BLaER1 (cell line): ENCODE results near the gene MAD1L1.
A peak's percentile ranks its signal among the peaks of the same experiment; 100 is the strongest.

Experiments
- H3K27ac ChIP-seq: shearing (Covaris generic); formaldehyde crosslinking; 2 replicates; pipeline ENCODE4 v1.8.1; 2022
- H3K27me3 ChIP-seq: shearing (Covaris generic); formaldehyde crosslinking; 2 replicates; pipeline ENCODE4 v1.8.1; 2022
- H3K36me3 ChIP-seq: shearing (Covaris generic); formaldehyde crosslinking; 2 replicates; pipeline ENCODE4 v1.8.1; 2022
- H3K4me1 ChIP-seq: shearing (Covaris generic); formaldehyde crosslinking; 2 replicates; pipeline ENCODE4 v1.8.1; 2022
- H3K4me2 ChIP-seq: shearing (Covaris generic); formaldehyde crosslinking; 2 replicates; pipeline ENCODE4 v1.8.1; 2022
- H3K4me3 ChIP-seq: shearing (Covaris generic); formaldehyde crosslinking; 2 replicates; pipeline ENCODE4 v1.8.1; 2022
- H3K9ac ChIP-seq: shearing (Covaris generic); formaldehyde crosslinking; 2 replicates; pipeline ENCODE4 v1.8.1; 2022
- H3K9me3 ChIP-seq: shearing (Covaris generic); formaldehyde crosslinking; 2 replicates; pipeline ENCODE4 v1.8.1; 2022
- H4K20me1 ChIP-seq: shearing (Covaris generic); formaldehyde crosslinking; 2 replicates; pipeline ENCODE4 v1.8.1; 2022
- Cebpa-rat ChIP-seq: shearing (Covaris generic); IDR thresholded peaks from 2 replicates; pipeline ENCODE4 v1.8.1; 2022

Gene MAD1L1

GRCh38 chr7:2259480-2259879 is 26.7 kb upstream of the MAD1L1 start:
- H3K36me3 ChIP-seq: peaks cover 53% of the 10 kb centered on the region
- peak overlapping the region; percentile 51; the same call in 1 of the 2 replicates for H3K9ac ChIP-seq
- H3K9me3 ChIP-seq: no peaks in the 10 kb centered on the region
- peak overlapping the region; percentile 46; the same call in 1 of the 2 replicates for H3K4me3 ChIP-seq
- H3K27me3 ChIP-seq: no peaks in the 10 kb centered on the region
- H4K20me1 ChIP-seq: peaks cover 31% of the 10 kb centered on the region
- H3K4me2 ChIP-seq: peak overlapping the region; percentile 95
- TF ChIP-seq Cebpa-rat: no peak
- H3K27ac ChIP-seq: peak overlapping the region; percentile 66; the same call in 1 of the 2 replicates
- H3K4me1 ChIP-seq: peaks cover 71% of the 10 kb centered on the region

- Histone ChIP-seq H3K4me2 (peak overlapping the region; percentile 95), H3K9ac (peak overlapping the region; percentile 51)
Observed at GRCh38 chr7:2258661-2259365, 26.1 kb upstream of the MAD1L1 start.

DNA sequence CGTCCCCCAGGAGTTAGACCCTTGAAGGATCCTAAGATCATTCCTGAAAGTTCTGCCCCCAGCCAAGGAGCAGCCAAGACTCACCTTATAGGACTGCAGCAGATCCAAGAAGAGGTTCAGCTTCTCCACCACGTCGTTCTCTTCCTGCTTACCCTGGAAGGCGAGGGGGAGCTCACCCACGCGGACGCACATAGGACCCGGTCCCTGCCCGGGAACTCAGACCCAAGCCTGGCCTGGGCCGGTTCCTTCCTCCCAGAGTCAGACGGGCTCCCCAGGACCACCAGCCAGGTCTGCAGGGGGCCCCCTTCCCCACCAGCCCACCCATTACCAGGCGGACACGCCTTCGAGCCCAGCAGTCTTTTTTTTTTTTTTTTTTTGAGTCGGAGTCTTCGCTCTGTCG is 24.9 kb upstream of the MAD1L1 start:
- Histone ChIP-seq H3K4me2 (peak overlapping the region; percentile 95), H3K9me3 (no peaks in the 10 kb centered on the region), H3K27ac (peak overlapping the region; percentile 35; the same call in 1 of the 2 replicates), H3K36me3 (peaks cover 51% of the 10 kb centered on the region), H4K20me1 (peaks cover 31% of the 10 kb centered on the region), H3K4me3 (no peak overlapping the region), H3K4me1 (peaks cover 81% of the 10 kb centered on the region), H3K9ac (no peak overlapping the region), H3K27me3 (no peaks in the 10 kb centered on the region)
- TF ChIP-seq Cebpa-rat: no peak

More at GRCh38 chr7:2258661-2259365, 26.1 kb upstream of the MAD1L1 start:
- peak overlapping the region; percentile 66 for H3K27ac ChIP-seq
- no peaks in the 10 kb centered on the region for H3K9me3 ChIP-seq
- no peaks in the 10 kb centered on the region for H3K27me3 ChIP-seq
- H3K36me3 ChIP-seq: peaks cover 55% of the 10 kb centered on the region
- peak overlapping the region; percentile 46 for H3K4me3 ChIP-seq
- no peak for TF ChIP-seq Cebpa-rat
- peaks cover 31% of the 10 kb centered on the region for H4K20me1 ChIP-seq
- H3K4me1 ChIP-seq: peaks cover 71% of the 10 kb centered on the region

GRCh38 chr7:2257046-2257551 is 24.4 kb upstream of the MAD1L1 start:
- Histone ChIP-seq H3K27ac (peak overlapping the region; percentile 35; the same call in 1 of the 2 replicates), H3K9me3 (no peaks in the 10 kb centered on the region), H3K4me3 (no peak overlapping the region), H3K4me2 (peak overlapping the region; percentile 95), H4K20me1 (peaks cover 33% of the 10 kb centered on the region), H3K9ac (no peak overlapping the region), H3K27me3 (no peaks in the 10 kb centered on the region), H3K36me3 (peaks cover 49% of the 10 kb centered on the region), H3K4me1 (peaks cover 80% of the 10 kb centered on the region)
- no peak for TF ChIP-seq Cebpa-rat

GRCh38 chr7:2256306-2257045 is 23.7 kb upstream of the MAD1L1 start:
- Histone ChIP-seq H4K20me1 (peaks cover 37% of the 10 kb centered on the region), H3K27ac (no peak overlapping the region), H3K9ac (no peak overlapping the region), H3K4me1 (peaks cover 80% of the 10 kb centered on the region), H3K27me3 (no peaks in the 10 kb centered on the region), H3K9me3 (no peaks in the 10 kb centered on the region), H3K4me2 (peak overlapping the region; percentile 95; the same call in 1 of the 2 replicates), H3K4me3 (no peak overlapping the region), H3K36me3 (peaks cover 55% of the 10 kb centered on the region)
- TF ChIP-seq Cebpa-rat: no peak

DNA sequence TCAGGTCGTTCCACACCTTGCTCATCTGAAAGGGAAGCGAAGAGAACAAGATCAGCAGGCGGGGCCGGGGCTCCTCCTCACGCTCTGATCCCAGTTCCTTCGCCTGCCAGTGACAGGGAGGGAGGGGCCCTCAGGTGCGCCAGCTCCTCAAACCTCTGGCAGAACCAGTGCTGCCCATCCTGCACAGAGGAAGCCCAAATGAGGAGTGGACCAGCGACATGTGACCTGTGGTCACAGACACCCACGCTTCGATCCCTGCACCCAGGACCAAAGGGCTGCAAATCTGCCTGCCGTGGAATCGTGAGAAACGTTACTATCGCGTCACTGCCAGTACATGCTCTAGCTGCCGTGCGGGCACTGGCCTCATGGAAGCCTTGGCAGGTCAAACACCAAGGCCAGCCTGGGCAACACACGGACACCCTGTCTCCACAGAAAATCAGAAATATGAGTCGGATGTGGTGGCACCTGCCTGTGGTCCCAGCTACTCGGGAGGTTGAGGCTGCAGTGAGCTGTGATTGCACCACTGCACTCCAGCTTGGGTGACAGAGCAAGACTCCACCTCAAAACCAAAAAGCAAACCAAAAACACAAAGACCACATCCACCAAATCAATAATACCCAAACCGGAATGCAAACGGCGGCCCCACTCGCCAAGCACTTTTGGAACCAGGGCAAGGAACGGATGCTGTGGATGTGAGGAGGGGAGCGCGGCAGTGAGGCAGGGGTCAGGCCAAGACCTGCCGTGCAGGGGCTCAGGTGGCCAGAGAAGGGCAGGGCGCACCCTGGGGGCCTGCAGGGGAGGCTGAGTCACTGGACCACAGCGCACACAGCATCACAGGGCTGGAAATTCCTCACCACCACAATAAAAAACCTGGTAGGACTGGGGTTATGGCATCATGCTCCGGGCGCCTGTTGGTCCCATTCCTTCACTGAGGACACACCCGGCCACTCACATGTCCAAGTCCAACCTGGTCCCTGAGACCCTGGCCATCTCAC is 22.7 kb upstream of the MAD1L1 start:
- Histone ChIP-seq H3K4me2 (no peak overlapping the region), H3K4me1 (peaks cover 80% of the 10 kb centered on the region), H3K36me3 (peaks cover 64% of the 10 kb centered on the region), H3K4me3 (no peak overlapping the region), H3K9me3 (no peaks in the 10 kb centered on the region), H4K20me1 (peaks cover 37% of the 10 kb centered on the region), H3K9ac (no peak overlapping the region), H3K27me3 (no peaks in the 10 kb centered on the region), H3K27ac (no peak overlapping the region)
- no peak for TF ChIP-seq Cebpa-rat

- H3K9ac ChIP-seq: no peak overlapping the region
- TF ChIP-seq Cebpa-rat: no peak
- H3K27me3 ChIP-seq: no peaks in the 10 kb centered on the region
- H4K20me1 ChIP-seq: peaks cover 34% of the 10 kb centered on the region
- peaks cover 71% of the 10 kb centered on the region for H3K36me3 ChIP-seq
- no peak overlapping the region for H3K27ac ChIP-seq
- H3K4me3 ChIP-seq: no peak overlapping the region
- H3K9me3 ChIP-seq: no peaks in the 10 kb centered on the region
- H3K4me1 ChIP-seq: peaks cover 80% of the 10 kb centered on the region
- no peak overlapping the region for H3K4me2 ChIP-seq
Observed at GRCh38 chr7:2254429-2255144, 21.8 kb upstream of the MAD1L1 start.

DNA sequence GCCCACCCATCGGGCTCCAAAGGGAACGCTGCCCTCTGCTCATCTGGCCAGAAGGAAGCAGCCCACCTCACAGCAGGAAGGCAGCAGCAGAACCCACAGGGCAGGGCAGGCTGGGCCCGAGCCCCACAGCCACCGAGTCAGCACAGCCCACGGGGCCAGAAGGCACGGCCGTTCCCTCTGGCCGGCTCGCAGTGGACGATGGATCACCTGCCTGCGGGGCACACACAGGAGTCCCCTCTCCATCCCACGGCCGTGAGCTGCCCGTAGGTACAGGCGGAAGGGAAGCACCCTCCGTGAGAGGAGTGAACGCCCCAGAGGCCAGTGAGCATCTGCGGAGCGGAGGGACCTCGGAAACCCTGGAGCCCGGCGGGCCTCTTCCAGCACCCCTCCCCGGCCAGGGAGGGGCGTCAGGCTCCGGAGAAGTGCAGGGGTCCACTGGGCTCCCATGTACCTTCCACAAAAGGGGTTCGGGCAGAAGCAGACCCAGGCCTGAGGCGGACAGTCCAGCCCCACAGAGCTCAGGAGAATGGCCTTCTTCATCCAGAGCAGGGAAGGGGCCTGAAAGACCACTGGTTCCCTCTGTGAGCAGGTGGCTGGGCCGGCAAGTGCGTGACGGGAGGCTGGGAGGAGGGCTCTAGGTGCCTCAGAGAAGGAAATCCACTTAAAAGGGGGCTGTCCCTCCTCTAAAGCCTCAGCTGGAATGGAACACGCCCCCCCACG is 20.9 kb upstream of the MAD1L1 start:
- Histone ChIP-seq H3K9me3 (no peaks in the 10 kb centered on the region), H3K4me3 (no peak overlapping the region), H3K9ac (no peak overlapping the region), H3K4me1 (peaks cover 80% of the 10 kb centered on the region), H3K4me2 (peak overlapping the region; percentile 32), H3K27ac (peak overlapping the region; percentile 44), H3K27me3 (no peaks in the 10 kb centered on the region), H3K36me3 (peaks cover 72% of the 10 kb centered on the region), H4K20me1 (peaks cover 30% of the 10 kb centered on the region)
- no peak for TF ChIP-seq Cebpa-rat
